Stimulated activated CD8-positive, alpha-beta memory T cell treated with anti-CD3 and anti-CD28 coated beads, Interleukin-12 subunit alpha, Interleukin-12 subunit beta, amount 100 ng/mL, for 24 hours (primary cell): Measurements from ENCODE around the gene RAPGEF5.

Experiments used
- DNase-seq: peaks from one replicate; pipeline ENCODE4 v3.0.0-alpha.2; 2020; ENCODE audit errors: extremely low read depth

Gene RAPGEF5

GRCh38 chr7:22256541-22257096, 100.3 kb downstream of the RAPGEF5 start:
- DNase-seq = no peak

DNA sequence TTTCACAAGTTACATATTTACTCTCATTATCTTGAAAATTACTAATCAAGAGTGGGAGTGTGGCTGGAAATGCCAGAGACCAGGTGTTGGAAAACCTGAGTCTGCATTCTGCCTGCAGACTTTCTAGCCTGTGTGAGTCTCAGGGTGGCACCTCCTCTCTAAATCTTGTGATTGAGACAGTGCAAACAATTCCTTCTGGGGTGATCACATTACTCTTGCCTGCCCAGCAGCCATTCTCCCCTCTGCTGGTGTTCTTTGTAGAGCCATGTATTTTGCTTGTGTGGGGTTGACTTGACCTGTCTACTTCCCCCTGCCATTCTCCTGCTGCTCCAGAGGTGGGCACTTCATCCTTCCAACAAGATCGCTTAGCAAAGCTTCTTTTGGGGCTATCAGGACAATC, 101.1 kb downstream of the RAPGEF5 start:
- DNase-seq = no peak

GRCh38 chr7:22255342-22255741, 101.6 kb downstream of the RAPGEF5 start:
- DNase-seq = no peak

GRCh38 chr7:22252936-22253536, 103.9 kb downstream of the RAPGEF5 start:
- DNase-seq = no peak

- no peak for DNase-seq
Measured at GRCh38 chr7:22252016-22252415, 104.9 kb downstream of the RAPGEF5 start.

DNA sequence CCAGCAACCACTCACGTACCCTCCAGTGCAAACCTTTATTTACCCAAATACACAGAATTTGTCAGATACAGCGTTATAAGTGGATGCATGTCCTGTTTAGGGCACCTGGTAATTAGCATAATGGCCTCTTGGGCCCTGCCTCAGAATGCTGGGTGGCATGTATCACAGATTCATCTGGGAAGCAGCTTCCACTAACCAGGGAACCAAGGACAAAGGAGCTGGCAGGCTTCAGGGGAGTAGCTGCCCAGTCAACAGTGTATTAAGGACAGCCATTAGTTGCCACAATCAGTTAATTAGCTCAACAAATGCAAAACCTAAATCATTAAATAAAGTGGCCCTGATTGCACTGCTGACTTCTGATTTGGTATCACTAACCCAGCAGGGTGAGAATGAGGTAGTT, 105.7 kb downstream of the RAPGEF5 start:
- DNase-seq = no peak

- DNase-seq = no peak
Measured at GRCh38 chr7:22250390-22250789, 106.6 kb downstream of the RAPGEF5 start.

- DNase-seq = no peak
Measured at GRCh38 chr7:22248111-22248809, 108.7 kb downstream of the RAPGEF5 start.

- DNase-seq = no peak
Measured at GRCh38 chr7:22241805-22242390, 115.1 kb downstream of the RAPGEF5 start.

- no peak for DNase-seq
Measured at GRCh38 chr7:22240904-22241571, 115.9 kb downstream of the RAPGEF5 start.

- DNase-seq = no peak
Measured at GRCh38 chr7:22238354-22239311, 118.3 kb downstream of the RAPGEF5 start.

GRCh38 chr7:22235134-22235533, 121.8 kb downstream of the RAPGEF5 start:
- no peak for DNase-seq

DNA sequence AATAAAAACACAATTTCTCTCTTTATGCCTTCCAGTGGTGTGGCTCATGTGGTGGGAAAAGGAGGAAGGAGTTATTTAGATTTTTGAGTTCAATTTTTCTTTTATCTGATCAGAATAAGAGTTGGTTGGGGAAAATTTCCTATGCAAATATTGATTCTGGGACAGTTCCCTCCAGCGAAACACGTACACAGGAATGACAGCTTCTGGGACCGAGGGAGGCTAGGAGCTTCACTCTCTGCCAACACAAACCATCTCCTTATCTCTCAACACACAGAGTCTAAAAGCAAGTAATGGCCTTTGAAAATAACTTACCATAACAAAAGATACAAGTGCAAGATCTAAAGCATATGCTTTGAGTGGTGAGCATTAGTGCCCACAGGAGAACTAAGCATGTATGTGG, 122.7 kb downstream of the RAPGEF5 start:
- DNase-seq = no peak

DNA sequence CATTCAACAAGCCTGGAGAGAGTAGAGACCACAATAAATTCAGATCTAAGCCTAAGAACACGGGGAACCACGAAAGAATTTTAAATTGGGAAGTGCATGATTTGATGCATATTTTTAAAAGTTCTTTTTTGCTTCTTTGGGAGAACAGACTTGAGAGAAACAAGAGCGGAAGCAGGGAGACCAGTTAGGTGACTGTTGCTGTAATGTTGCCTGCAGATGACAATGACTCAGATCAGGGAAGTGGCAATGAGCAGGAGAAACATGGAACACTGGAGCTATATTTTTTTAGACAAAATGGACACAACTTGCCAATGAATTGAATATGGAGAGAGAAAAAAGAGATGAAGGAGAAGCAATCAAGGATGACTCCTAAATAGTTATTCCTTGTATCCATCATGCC, 125.1 kb downstream of the RAPGEF5 start:
- DNase-seq = no peak

DNA sequence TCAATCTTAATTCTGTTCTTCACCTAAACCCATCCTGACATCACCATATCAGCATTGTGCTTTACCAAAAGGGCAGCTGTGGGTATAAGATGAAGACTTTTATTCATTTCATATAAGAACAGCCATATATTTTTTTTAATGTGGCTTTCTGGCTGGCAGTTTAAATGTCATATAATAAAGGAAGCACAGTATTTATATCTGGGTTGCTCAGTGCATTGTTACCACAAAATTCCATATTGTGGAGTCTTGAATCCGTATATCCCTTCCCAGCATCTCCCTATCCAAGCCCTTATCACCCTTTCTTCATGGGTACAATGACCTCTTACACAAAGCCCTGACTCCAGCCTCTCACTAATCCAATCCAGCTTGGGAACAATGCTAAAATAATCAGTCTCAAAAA, 125.8 kb downstream of the RAPGEF5 start:
- DNase-seq = no peak

GRCh38 chr7:22230238-22230637, 126.7 kb downstream of the RAPGEF5 start:
- DNase-seq = no peak

GRCh38 chr7:22229148-22229547, 127.8 kb downstream of the RAPGEF5 start:
- DNase-seq = no peak

DNA sequence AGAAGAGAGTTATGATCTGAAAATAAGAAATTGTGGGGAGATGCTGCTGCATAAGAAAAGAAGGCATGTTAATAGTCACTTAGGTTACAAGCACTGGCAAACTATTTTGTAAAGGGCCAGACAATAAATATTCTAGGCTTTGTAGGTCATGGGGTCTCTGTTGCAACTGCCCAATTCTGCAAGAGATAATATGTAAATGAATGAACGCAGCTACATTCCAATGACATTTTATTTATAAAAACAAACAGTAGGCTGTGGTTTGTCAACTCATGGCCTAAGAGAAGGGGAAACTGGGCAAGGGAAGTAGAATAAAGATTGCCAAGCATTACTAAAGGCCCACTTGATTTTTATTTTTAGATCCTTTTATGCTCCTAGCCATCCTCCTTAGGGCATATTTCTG, 133.1 kb downstream of the RAPGEF5 start:
- DNase-seq = no peak

DNA sequence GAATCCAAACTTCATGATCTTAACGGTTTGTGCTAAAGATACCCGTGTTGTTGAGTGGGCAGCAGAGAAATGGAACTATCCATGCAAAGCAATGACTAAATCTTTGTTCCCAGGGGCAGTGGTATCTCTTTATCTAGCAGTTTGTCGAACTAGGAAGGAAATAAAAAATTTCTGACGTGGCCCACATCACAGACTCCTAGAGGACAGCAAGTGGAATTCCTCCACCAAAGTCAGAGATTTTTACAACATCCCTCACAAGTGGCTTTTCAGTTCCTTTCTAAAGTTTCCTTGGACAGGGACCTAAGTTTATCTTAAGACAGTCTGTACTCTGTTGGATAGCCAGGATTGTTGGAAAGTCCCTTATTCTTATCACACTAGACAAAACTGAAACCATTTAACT, 136.0 kb downstream of the RAPGEF5 start:
- DNase-seq = no peak

DNA sequence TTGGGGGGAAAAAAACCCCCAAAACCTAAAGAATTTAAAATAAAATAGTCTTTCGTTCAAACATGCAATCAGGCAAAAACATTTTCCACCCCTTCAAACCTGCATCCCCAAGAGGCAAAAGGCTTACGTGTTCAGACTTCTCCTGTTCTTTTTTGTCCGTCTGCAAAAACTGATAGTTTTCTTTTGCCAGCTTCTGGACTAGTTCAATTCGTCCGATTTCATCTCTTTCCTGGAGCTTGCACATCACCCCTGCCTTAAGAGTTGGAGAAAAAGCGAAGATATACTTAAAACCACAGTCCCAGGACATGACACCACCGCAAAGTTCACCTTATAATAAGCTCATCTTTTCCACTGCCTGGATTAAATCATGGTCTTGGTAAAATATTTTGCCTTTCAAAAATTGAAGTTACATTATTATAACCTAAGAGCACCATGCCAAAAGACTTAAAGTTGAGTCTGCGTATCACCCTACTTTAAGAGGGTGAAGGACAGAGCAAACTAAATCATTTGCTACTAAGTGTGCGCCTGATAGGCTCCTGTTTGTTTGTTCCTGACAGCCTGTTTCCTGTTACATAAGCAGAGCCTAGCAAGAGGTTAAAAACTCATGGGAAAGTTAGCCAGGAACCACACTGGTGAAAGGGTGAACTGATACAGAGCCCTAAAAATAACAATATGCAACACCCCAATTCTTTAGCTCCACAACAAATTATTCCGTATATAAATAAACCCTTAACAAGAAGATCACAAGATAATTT, 137.0 kb downstream of the RAPGEF5 start:
- no peak for DNase-seq

DNA sequence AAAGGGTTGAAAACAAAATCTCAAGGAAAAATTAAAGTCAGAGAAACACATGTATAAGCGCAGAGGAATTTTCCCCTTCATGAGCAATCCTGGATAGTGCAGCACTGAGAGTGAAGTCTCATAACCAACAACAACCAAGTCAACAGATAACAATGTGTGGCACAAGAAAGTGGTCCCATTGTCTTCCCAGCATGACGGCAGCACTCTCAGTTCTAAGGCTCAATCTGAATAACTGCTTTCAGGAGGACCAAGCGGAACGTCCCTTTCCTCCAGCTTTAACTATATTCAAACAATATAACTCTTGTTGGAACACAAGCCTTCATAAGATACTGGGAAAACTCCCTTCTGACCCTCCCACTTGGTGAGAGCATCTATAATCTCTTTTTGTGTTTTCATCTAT, 137.9 kb downstream of the RAPGEF5 start:
- no peak for DNase-seq
